Caco-2 (cell line): ENCODE results near the gene KLHL33. TPM values are rescaled to one million over a fixed set of nuclear protein-coding genes. Genes with fewer than 3 reads are reported as not detected.

ENCODE experiments used
- BruUV-seq: library from RNA; stranded (reverse); fragments of 400-500 nt; replicated peaks from 2 replicates; lab custom pipeline; 2021; lab: Mats Ljungman, UMichigan
- CTCF ChIA-PET: fragments of 300-600 bp; sonication (Branson Sonifier 250); formaldehyde crosslinking; loops from one replicate; lab custom pipeline; 2022; ENCODE audit warnings: antibody characterized with exemption; lab: Charles Lee
- POLR2A ChIA-PET: fragments of 300-600 bp; sonication (Branson Sonifier 250); formaldehyde crosslinking; loops from one replicate; lab custom pipeline; 2022; ENCODE audit warnings: antibody characterized with exemption; lab: Charles Lee
- DNase-seq, 2 experiments: peaks; one replicate each; pipeline versions ENCODE4 v3.0.0 to v3.0.0-alpha.2; 2020 to 2022
- H3K27me3 ChIP-seq: replicated peaks from 2 replicates; pipeline ENCODE4 v1.6.0; 2011; ENCODE audit warnings: low read length; ENCODE audit not compliant: control insufficient read depth, insufficient read depth
- H3K36me3 ChIP-seq: 2 replicates; pipeline ENCODE4 v1.5.1; 2011; ENCODE audit warnings: low read length; ENCODE audit not compliant: control insufficient read depth, insufficient read depth
- H3K4me1 ChIP-seq: fragments of 250-450 bp; sonication (Bioruptor Pico); 2 replicates; pipeline ENCODE4 v1.5.1; 2020; ENCODE audit warnings: mild to moderate bottlenecking
- H3K4me3 ChIP-seq: 2 replicates; pipeline ENCODE4 v1.5.1; 2011; ENCODE audit warnings: low read depth, mild to moderate bottlenecking, control low read depth, low read length
- H3K9me3 ChIP-seq: fragments of 250-450 bp; sonication (Bioruptor Pico); 2 replicates; pipeline ENCODE4 v1.5.1; 2020; ENCODE audit warnings: mild to moderate bottlenecking, moderate library complexity
- H3K27ac Mint-ChIP-seq: one replicate; pipeline ENCODE4 v1.8.0; 2022; ENCODE audit warnings: mixed read lengths; ENCODE audit not compliant: unreplicated experiment
- H3K27me3 Mint-ChIP-seq: one replicate; pipeline ENCODE4 v1.8.0; 2022; ENCODE audit warnings: mixed read lengths; ENCODE audit not compliant: insufficient read depth, unreplicated experiment
- H3K36me3 Mint-ChIP-seq: one replicate; pipeline ENCODE4 v1.8.0; 2022; ENCODE audit warnings: mild to moderate bottlenecking, mixed read lengths; ENCODE audit not compliant: insufficient read depth, unreplicated experiment
- H3K4me1 Mint-ChIP-seq: one replicate; pipeline ENCODE4 v1.8.0; 2022; ENCODE audit warnings: low read depth, mixed read lengths; ENCODE audit not compliant: unreplicated experiment
- H3K4me3 Mint-ChIP-seq: one replicate; pipeline ENCODE4 v1.8.0; 2022; ENCODE audit warnings: mild to moderate bottlenecking, moderate library complexity, mixed read lengths; ENCODE audit not compliant: unreplicated experiment
- H3K9me3 Mint-ChIP-seq: one replicate; pipeline ENCODE4 v1.8.0; 2022; ENCODE audit warnings: mixed read lengths; ENCODE audit not compliant: unreplicated experiment
- intact Hi-C: fragments of 100-400 bp; cut with micrococcal nuclease; formaldehyde crosslinking; loops from one replicate; pipeline ENCODE4 v1.10.0; 2022; ENCODE audit not compliant: unreplicated experiment
- total RNA-seq: library from RNA; stranded (reverse); gene quantifications from 2 replicates; pipeline ENCODE4 v1.2.3, GENCODE V29; 2022
- TF ChIP-seq, protein P1 (sequence below), 2 experiments: fragments of 200-600 bp in 1 of 2; IDR thresholded peaks; 1 replicate in 1 of 2; 2 replicates in 1 of 2; pipeline versions ENCODE4 v1.5.1 to v1.8.0; 2011 to 2022; ENCODE audit warnings: antibody characterized with exemption in 1 of 2, control low read depth in 1 of 2, inconsistent platforms in 1 of 2, low read depth in 1 of 2, low read length in 1 of 2, mild to moderate bottlenecking in 1 of 2, moderate library complexity in 1 of 2; ENCODE audit not compliant: insufficient read depth in 1 of 2, severe bottlenecking in 1 of 2, unreplicated experiment in 1 of 2

The KLHL33 gene
- total RNA-seq, 1 experiment from 2014 or later = not detected

DNA sequence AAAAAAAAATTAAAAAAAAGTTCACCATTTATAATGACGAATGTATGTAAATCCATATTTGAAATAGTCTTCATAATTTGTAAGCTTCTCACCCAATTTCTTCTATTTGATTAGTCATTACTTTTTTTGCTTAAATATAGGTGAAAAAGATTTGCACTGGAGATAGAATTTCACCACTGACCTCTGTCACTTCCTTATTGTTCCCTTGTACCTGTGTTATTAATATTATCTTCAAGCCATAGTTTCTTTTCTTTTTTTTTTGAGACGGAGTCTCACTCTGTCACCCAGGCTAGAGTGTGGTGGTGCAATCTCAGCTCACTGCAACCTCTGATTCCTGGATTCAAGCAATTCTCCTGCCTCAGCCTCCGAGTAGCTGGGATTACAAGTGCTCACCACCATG, 38.5 kb downstream of the KLHL33 start:
- intact Hi-C loops = no loop called here
- Mint-ChIP-seq H3K4me1 (peaks cover 13% of the 10 kb centered on the region), H3K27ac (no peak overlapping the region), H3K9me3 (no peaks in the 10 kb centered on the region), H3K36me3 (peaks cover 47% of the 10 kb centered on the region), H3K27me3 (no peaks in the 10 kb centered on the region), H3K4me3 (no peak overlapping the region)
- Histone ChIP-seq H3K4me1 (0 out of 2 replicates have a peak, but pooled peaks cover 4% of the 10 kb centered on the region), H3K36me3 (no peaks in the 10 kb centered on the region; the same call in 1 of the 2 replicates), H3K27me3 (no peaks in the 10 kb centered on the region), H3K4me3 (no peak overlapping the region), H3K9me3 (no peaks in the 10 kb centered on the region)
- no TSS peak for BruUV-seq
- no peak for DNase-seq
- ChIA-PET CTCF (no interaction called here), POLR2A (no interaction called here)
- TF ChIP-seq, protein P1, sequence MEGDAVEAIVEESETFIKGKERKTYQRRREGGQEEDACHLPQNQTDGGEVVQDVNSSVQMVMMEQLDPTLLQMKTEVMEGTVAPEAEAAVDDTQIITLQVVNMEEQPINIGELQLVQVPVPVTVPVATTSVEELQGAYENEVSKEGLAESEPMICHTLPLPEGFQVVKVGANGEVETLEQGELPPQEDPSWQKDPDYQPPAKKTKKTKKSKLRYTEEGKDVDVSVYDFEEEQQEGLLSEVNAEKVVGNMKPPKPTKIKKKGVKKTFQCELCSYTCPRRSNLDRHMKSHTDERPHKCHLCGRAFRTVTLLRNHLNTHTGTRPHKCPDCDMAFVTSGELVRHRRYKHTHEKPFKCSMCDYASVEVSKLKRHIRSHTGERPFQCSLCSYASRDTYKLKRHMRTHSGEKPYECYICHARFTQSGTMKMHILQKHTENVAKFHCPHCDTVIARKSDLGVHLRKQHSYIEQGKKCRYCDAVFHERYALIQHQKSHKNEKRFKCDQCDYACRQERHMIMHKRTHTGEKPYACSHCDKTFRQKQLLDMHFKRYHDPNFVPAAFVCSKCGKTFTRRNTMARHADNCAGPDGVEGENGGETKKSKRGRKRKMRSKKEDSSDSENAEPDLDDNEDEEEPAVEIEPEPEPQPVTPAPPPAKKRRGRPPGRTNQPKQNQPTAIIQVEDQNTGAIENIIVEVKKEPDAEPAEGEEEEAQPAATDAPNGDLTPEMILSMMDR (IDR thresholded peaks at IDR 0.05; ENCODE audit: insufficient read depth in 1 of 2, low read depth in 1 of 2, low read length in 1 of 2, severe bottlenecking in 1 of 2, unreplicated experiment in 1 of 2) = no peak

DNA sequence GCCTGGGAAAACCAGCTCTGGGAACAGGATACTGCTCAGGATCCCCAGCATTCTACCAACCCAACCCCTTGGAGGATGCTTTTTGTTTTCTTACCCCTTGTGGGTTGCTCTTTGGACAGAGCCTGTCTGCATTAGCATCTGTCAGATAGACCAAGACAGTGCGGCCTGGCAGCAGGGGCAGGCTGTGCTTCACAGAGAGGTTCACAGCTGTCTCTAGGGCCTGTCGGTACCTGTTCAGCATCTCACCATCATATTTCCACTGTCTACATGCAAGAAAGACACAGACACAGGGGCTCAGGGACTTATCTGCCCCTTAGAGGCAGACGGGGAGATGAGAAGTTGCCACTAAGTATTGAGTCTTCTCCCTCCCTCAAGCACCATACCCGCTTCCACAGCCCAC, 44.5 kb downstream of the KLHL33 start:
- POLR2A ChIA-PET = no interaction called here
- Mint-ChIP-seq H3K27me3 (no peaks in the 10 kb centered on the region), H3K4me1 (no peaks in the 10 kb centered on the region), H3K36me3 (peaks cover 38% of the 10 kb centered on the region), H3K4me3 (no peak overlapping the region), H3K9me3 (no peaks in the 10 kb centered on the region), H3K27ac (no peak overlapping the region)
- DNase-seq = no peak
- Histone ChIP-seq H3K4me1 (no peaks in the 10 kb centered on the region), H3K9me3 (no peaks in the 10 kb centered on the region), H3K4me3 (no peak overlapping the region), H3K36me3 (no peaks in the 10 kb centered on the region), H3K27me3 (no peaks in the 10 kb centered on the region)
- intact Hi-C loops = no loop called here
- CTCF ChIA-PET = no interaction called here
- TF ChIP-seq, protein P1 (IDR thresholded peaks at IDR 0.05; ENCODE audit: insufficient read depth in 1 of 2, low read depth in 1 of 2, low read length in 1 of 2, severe bottlenecking in 1 of 2, unreplicated experiment in 1 of 2) = no peak
- no TSS peak for BruUV-seq

DNA sequence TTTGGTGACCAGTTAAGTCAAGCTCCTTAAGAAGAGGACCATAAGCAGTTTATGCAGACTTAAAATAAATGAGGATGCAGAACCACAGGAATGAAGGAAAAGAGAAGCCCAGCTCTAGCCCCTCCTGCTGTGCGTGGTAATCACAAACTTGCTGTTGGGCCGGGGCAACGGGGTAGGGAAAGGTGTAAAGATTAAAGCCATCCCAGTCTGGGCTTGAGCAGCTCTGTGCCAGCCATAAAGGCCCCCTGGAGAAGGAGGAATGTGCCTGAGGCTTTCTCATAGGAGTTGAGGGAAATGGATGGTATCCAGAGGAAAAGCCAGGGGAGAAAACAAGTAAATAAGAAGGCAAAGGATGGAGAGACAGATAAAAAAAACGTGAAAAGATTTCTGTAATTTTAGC, 47.8 kb downstream of the KLHL33 start:
- BruUV-seq = no TSS peak
- ChIA-PET CTCF (no interaction called here), POLR2A (no interaction called here)
- H3K36me3 ChIP-seq = peaks cover 3% of the 10 kb centered on the region
- Mint-ChIP-seq H3K4me1 (no peaks in the 10 kb centered on the region), H3K27ac (no peak overlapping the region), H3K4me3 (no peak overlapping the region), H3K27me3 (no peaks in the 10 kb centered on the region), H3K36me3 (peaks cover 35% of the 10 kb centered on the region), H3K9me3 (no peaks in the 10 kb centered on the region)
- H3K9me3 ChIP-seq = no peaks in the 10 kb centered on the region
- no peak overlapping the region for H3K4me3 ChIP-seq
- intact Hi-C loops = no loop called here
- no peaks in the 10 kb centered on the region for H3K4me1 ChIP-seq
- TF ChIP-seq, protein P1 (IDR thresholded peaks at IDR 0.05; ENCODE audit: insufficient read depth in 1 of 2, low read depth in 1 of 2, low read length in 1 of 2, severe bottlenecking in 1 of 2, unreplicated experiment in 1 of 2) = no peak
- no peaks in the 10 kb centered on the region for H3K27me3 ChIP-seq
- DNase-seq = no peak
